CD4-positive, alpha-beta memory T cell (primary cell): Measurements from ENCODE around the gene ARHGAP21. TPM values are rescaled to one million over a fixed set of nuclear protein-coding genes. Genes with fewer than 3 reads are reported as not detected.
"Not testable (repeated sequence)": the region's sequence is repeated elsewhere in the genome, so short reads cannot be mapped to it uniquely, and the experiment has no call there.

Source experiments
- CTCF ChIA-PET: fragments of 350-600 bp; sonication (Branson Sonifier 250); formaldehyde crosslinking; loops from one replicate; lab custom pipeline; 2021; ENCODE audit warnings: inconsistent platforms; ENCODE audit not compliant: partially characterized antibody; lab: Charles Lee
- POLR2A ChIA-PET: fragments of 350-600 bp; sonication (Branson Sonifier 250); formaldehyde crosslinking; loops from one replicate; lab custom pipeline; 2021; ENCODE audit not compliant: partially characterized antibody; lab: Charles Lee
- DNase-seq, 5 donors: peaks; one replicate each; pipeline versions ENCODE4 v3.0.0 to v3.0.0-alpha.2; 2020 to 2022; ENCODE audit warnings: mixed read lengths in 1 of 5
- H3K27ac ChIP-seq: one replicate; pipeline ENCODE4 v1.7.0; 2013; ENCODE audit warnings: low read depth, low read length
- H3K27me3 ChIP-seq: 2 replicates; pipeline ENCODE4 v1.7.0; 2013; ENCODE audit warnings: mild to moderate bottlenecking, low read length, moderate library complexity; ENCODE audit not compliant: insufficient read depth
- H3K36me3 ChIP-seq: 2 replicates; pipeline ENCODE4 v1.7.0; 2013; ENCODE audit warnings: mild to moderate bottlenecking, low read length, moderate library complexity; ENCODE audit not compliant: insufficient read depth
- H3K4me1 ChIP-seq: 2 replicates; pipeline ENCODE4 v1.7.0; 2013; ENCODE audit warnings: mild to moderate bottlenecking, low read length, moderate library complexity; ENCODE audit not compliant: insufficient read depth
- H3K4me3 ChIP-seq, 2 donors: one replicate each; pipeline ENCODE4 v1.7.0; 2013; ENCODE audit warnings: low read length in 2 of 2, mild to moderate bottlenecking in 1 of 2
- H3K9me3 ChIP-seq, 2 donors: one replicate each; pipeline ENCODE4 v1.7.0; 2013; ENCODE audit warnings: low read length in 2 of 2, control low read depth in 1 of 2; ENCODE audit not compliant: control insufficient read depth in 1 of 2
- H3K27ac Mint-ChIP-seq, 7 donors: one replicate each; pipeline ENCODE4 v1.8.0; 2020 to 2021; ENCODE audit warnings: mixed read lengths in 7 of 7, mild to moderate bottlenecking in 6 of 7, inconsistent platforms in 3 of 7, moderate library complexity in 3 of 7
- H3K27me3 Mint-ChIP-seq, 2 donors: one replicate each; pipeline ENCODE4 v1.8.0; 2020 to 2021; ENCODE audit warnings: mixed read lengths in 2 of 2
- H3K36me3 Mint-ChIP-seq, 2 donors: one replicate each; pipeline ENCODE4 v1.8.0; 2020 to 2021; ENCODE audit warnings: mixed read lengths in 2 of 2, inconsistent platforms in 1 of 2, mild to moderate bottlenecking in 1 of 2
- H3K4me1 Mint-ChIP-seq, 4 donors: one replicate each; pipeline ENCODE4 v1.8.0; 2020 to 2021; ENCODE audit warnings: mixed read lengths in 4 of 4, mild to moderate bottlenecking in 1 of 4
- H3K4me3 Mint-ChIP-seq, 8 donors: one replicate each; pipeline ENCODE4 v1.8.0; 2020 to 2021; ENCODE audit warnings: mixed read lengths in 8 of 8, mild to moderate bottlenecking in 7 of 8, moderate library complexity in 6 of 8, inconsistent platforms in 3 of 8
- H3K9me3 Mint-ChIP-seq, 8 donors: one replicate each; pipeline ENCODE4 v1.8.0; 2020 to 2021; ENCODE audit warnings: mixed read lengths in 8 of 8, mild to moderate bottlenecking in 5 of 8, inconsistent platforms in 3 of 8, moderate library complexity in 1 of 8
- intact Hi-C: fragments of 100-400 bp; cut with micrococcal nuclease; formaldehyde crosslinking; loops from one replicate; pipeline ENCODE4 v1.15.1; 2023
- polyA plus RNA-seq, 2 donors: library from polyadenylated mRNA; unstranded; fragments of 300-500 nt; fragmentation: Illumina TruSeq; gene quantifications; one replicate each; pipeline ENCODE4 v1.2.3, GENCODE V29; 2021
- total RNA-seq, 2 experiments: library from RNA; stranded (reverse); gene quantifications; one replicate each; pipeline ENCODE4 v1.2.3, GENCODE V29; 2021

The ARHGAP21 gene
- total RNA-seq (10 to 100 TPM; 22.8 to 28.0 TPM), polyA plus RNA-seq (1 to 10 TPM in 1 of 2 donors, under 1 TPM in 1; 1.00 to 5.7 TPM)

DNA sequence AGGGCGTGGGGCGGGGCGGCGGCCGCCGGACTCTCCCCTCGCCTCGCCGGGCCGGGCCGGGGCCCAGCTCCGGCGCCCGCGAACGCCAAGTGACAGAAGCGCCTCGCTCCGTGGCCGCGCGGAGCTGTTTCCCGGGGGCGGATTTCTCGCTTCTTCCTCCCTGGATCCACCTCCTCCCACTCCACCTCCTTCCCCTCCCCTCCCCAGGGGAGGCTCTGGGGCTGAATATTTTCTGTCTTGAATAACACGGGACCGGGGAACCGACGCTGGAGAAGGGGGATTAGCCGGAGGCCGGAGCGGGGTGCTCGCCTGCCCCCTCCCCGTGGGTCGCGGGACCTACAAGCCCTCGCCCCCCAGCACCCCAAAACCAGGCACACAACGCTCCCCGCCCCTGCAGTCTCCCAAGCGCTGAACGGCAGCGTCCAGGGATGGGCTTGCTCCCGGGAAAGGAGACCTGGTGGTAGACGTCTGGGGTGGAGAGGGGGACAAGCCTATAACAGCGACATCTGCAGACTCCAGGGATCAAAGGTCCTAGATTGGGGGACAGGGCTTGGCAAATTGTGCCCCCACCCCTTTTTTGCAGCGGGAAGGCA, at the start of gene ARHGAP21:
TSS of gene ARHGAP21 (minus strand) at position 100 of the 593 bp plus-strand sequence. CDS start 1,988 bp downstream, outside the sequence.
- POLR2A ChIA-PET = interaction anchor here (0.6 to 5.7 kb wide), 14 partner anchors 11 to 292 kb away, joined by 3 to 46 read pairs (median 5); partner anchors contain the start of genes ENKUR, PRTFDC1 and THNSL1
- Mint-ChIP-seq H3K4me3 (peak within 1 kb of the TSS; percentile 94 to 98 (median 95)), H3K27ac (peak within 1 kb of the TSS; percentile 89 to 95 (median 93)), H3K27me3 (no peaks in the 10 kb centered on the region), H3K9me3 (peaks cover 0 to 1% (median 0%) of the 10 kb centered on the region in 8 donors), H3K4me1 (peaks cover 10 to 25% (median 17%) of the 10 kb centered on the region in 4 donors), H3K36me3 (peaks cover 0 to 6% of the 10 kb centered on the region in 2 donors)
- Histone ChIP-seq H3K27ac (peak within 1 kb of the TSS; percentile 71), H3K27me3 (no peaks in the 10 kb centered on the region), H3K4me3 (peak within 1 kb of the TSS; percentile 88 to 90), H3K36me3 (no peaks in the 10 kb centered on the region), H3K4me1 (peaks cover 24% of the 10 kb centered on the region), H3K9me3 (no peaks in the 10 kb centered on the region)
- intact Hi-C loops = loop anchor here (1.0 to 5.0 kb wide), 7 partner anchors 81 to 1285 kb away; partner anchors contain the start of genes ENKUR, OTUD1, PRTFDC1 and THNSL1
- peak in 4 of 5 donors; percentile 27 to 58 (median 37) for DNase-seq
- CTCF ChIA-PET = interaction anchor here (0.8 to 1.5 kb wide), 5 partner anchors 23 to 197 kb away, joined by 3 to 8 read pairs (median 3); no protein-coding TSS in a partner anchor

DNA sequence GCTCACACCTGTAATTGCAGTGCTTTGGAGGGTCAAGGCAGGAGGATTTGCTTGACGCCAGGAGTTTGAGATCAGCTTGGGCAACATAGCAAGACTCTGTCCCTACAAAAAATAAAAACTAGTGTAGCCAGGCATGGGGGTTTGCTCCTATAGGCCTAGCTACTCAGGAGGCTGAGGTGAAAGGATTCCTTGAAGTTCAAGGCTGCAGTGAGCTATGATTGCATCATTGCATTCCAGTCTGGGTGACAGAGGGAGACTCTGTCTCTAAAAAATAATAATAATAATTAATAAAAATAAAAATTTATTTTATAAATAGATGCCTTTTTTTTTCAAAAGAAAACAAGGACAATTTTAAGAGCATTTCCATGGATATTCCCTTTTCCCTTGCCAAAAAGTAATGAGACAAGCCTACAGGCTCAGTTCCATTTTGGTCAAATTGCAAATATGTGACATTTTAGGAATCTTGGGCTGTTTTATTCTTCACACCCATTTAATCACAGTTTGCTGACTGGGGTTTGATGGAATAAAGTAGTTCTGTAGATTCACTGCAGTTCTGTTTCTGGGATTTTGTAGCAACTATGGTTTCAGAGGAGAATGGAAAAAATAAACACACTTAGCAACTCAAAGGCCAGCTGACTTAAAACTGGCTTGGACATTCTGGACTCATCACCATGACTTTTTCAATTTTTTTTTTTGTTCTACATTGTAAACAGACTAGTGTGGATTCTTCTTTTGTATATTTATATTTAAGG, 48.4 kb upstream of the ARHGAP21 start:
- ChIA-PET POLR2A (no interaction called here), CTCF (no interaction called here)
- no peak overlapping the region for H3K27ac Mint-ChIP-seq
- peaks cover 0 to 2% of the 10 kb centered on the region in 2 donors for H3K27me3 Mint-ChIP-seq
- Histone ChIP-seq H3K4me1 (no peaks in the 10 kb centered on the region), H3K36me3 (no peaks in the 10 kb centered on the region), H3K9me3 (no peaks in the 10 kb centered on the region), H3K27ac (no peak overlapping the region), H3K27me3 (no peaks in the 10 kb centered on the region), H3K4me3 (no peak overlapping the region)
- no peaks in the 10 kb centered on the region for H3K36me3 Mint-ChIP-seq
- no peak for DNase-seq
- H3K4me1 Mint-ChIP-seq = peaks cover 0 to 4% (median 0%) of the 10 kb centered on the region in 4 donors
- peaks cover 0 to 3% (median 0%) of the 10 kb centered on the region in 8 donors for H3K9me3 Mint-ChIP-seq
- H3K4me3 Mint-ChIP-seq = no peak overlapping the region
- intact Hi-C loops = no loop called here

DNA sequence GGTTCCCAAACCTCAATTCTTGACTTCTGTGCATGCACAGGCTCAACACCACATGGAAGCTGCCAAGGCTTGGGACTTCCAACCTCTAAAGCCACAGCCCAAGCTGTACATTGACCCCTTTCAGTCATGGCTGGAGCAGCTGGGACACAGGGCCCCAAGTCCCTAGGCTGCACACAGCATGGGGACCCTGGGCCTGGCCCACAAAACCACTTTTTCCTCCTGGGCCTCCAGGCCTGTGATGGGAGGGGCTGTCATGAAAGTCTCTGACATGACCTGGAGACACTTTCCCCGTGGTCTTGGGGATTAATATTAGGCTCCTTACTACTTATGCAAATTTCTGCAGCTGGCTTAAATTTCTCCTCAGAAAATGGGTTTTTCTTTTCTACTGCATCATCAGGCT, 41.3 kb upstream of the ARHGAP21 start:
- H3K36me3 ChIP-seq, DNase-seq, H3K27ac ChIP-seq, H3K9me3 ChIP-seq, H3K27me3 ChIP-seq, POLR2A ChIA-PET, intact Hi-C loops, H3K4me3 ChIP-seq, H3K27me3 Mint-ChIP-seq, H3K4me1 Mint-ChIP-seq, H3K27ac Mint-ChIP-seq, CTCF ChIA-PET, H3K4me3 Mint-ChIP-seq, H3K4me1 ChIP-seq: not testable (repeated sequence)
- Mint-ChIP-seq H3K36me3 (peaks cover 0 to 11% of the 10 kb centered on the region in 2 donors), H3K9me3 (peaks cover 0 to 18% (median 9%) of the 10 kb centered on the region in 8 donors)

DNA sequence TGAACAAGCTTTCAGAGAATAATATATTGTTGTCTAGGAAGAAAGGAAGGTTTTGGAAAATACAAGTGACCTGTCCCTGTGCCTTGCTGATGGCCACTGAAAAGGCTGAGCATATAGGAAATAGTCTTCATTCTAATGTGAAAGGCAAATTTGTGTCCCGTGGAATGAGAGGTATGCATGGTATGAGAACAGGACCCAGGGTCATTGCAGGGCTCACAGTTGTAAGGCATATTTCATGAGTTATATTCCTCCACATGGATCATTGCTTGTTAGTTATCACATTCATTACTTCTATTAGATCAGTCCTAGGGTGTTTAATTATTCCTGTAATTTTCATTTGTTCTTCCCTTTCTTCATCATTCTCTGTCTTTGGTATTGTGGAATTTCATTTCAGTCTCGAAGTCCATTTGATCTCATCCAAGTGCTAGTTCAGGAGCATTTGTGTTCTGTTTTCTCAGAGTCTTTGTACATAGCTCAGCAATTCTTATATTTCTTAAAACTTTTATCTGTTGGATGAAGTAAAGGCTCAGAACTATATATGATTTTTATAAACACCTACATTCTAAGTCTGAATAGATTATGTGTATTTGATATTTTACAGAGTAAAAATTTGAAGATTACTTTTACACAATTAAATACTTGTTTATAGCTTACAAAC, 39.4 kb upstream of the ARHGAP21 start:
- no peak for DNase-seq
- Mint-ChIP-seq H3K27ac (no peak overlapping the region), H3K4me3 (no peak overlapping the region), H3K36me3 (peaks cover 0 to 11% of the 10 kb centered on the region in 2 donors), H3K27me3 (no peaks in the 10 kb centered on the region), H3K9me3 (peaks cover 0 to 18% (median 9%) of the 10 kb centered on the region in 8 donors), H3K4me1 (peaks cover 3 to 9% (median 5%) of the 10 kb centered on the region in 4 donors)
- ChIA-PET CTCF (no interaction called here), POLR2A (no interaction called here)
- H3K4me3 ChIP-seq = no peak overlapping the region
- peaks cover 5% of the 10 kb centered on the region for H3K4me1 ChIP-seq
- no peaks in the 10 kb centered on the region for H3K36me3 ChIP-seq
- no peaks in the 10 kb centered on the region for H3K9me3 ChIP-seq
- H3K27ac ChIP-seq = no peak overlapping the region
- H3K27me3 ChIP-seq = no peaks in the 10 kb centered on the region
- intact Hi-C loops = no loop called here

DNA sequence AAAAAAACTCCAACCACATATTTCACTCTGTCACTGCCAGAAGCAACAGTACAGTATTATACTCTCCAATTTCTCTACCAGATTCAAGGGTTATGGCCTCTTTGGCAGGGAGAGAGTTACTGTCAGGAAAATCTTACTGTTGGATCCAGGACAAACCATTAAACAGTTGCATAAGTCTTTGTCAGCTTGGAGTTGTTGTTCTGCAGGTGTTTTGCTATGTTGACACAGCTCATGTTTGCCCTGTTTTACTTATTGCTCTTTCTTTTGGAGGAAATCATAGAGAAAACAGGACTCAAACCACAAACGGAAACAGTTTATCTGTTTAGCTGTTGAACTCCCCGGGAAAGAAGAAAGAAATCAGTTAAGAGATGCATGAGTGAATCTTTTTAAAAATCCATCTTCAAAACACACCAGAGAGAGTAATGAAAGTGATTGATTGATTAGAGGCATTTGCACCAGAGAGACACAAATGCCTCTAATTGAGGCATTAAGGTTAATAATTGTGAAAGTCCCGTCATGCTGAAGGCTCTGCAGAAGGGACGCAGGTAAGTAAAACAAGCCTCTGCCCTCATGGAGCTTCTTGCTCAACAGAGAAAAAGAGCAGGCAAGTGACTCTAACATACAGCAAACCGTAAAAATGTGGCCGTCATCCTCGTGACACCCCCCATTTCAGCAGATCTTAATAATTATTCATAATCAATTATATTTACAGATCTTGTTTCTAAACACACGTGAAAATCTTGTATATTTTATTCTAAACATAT, 38.7 kb upstream of the ARHGAP21 start:
- peaks cover 5% of the 10 kb centered on the region for H3K4me1 ChIP-seq
- intact Hi-C loops = no loop called here
- no peaks in the 10 kb centered on the region for H3K9me3 ChIP-seq
- H3K36me3 Mint-ChIP-seq = peaks cover 0 to 11% of the 10 kb centered on the region in 2 donors
- ChIA-PET CTCF (interaction anchor here (1.4 kb wide), 1 partner anchor 35 kb away, joined by 5 read pairs; no protein-coding TSS in a partner anchor), POLR2A (no interaction called here)
- no peak overlapping the region for H3K4me3 Mint-ChIP-seq
- no peak overlapping the region for H3K4me3 ChIP-seq
- peaks cover 3 to 9% (median 5%) of the 10 kb centered on the region in 4 donors for H3K4me1 Mint-ChIP-seq
- no peaks in the 10 kb centered on the region for H3K27me3 ChIP-seq
- no peaks in the 10 kb centered on the region for H3K27me3 Mint-ChIP-seq
- H3K9me3 Mint-ChIP-seq = peaks cover 0 to 18% (median 9%) of the 10 kb centered on the region in 8 donors
- H3K27ac ChIP-seq = no peak overlapping the region
- no peak for DNase-seq
- no peak overlapping the region for H3K27ac Mint-ChIP-seq
- H3K36me3 ChIP-seq = no peaks in the 10 kb centered on the region

DNA sequence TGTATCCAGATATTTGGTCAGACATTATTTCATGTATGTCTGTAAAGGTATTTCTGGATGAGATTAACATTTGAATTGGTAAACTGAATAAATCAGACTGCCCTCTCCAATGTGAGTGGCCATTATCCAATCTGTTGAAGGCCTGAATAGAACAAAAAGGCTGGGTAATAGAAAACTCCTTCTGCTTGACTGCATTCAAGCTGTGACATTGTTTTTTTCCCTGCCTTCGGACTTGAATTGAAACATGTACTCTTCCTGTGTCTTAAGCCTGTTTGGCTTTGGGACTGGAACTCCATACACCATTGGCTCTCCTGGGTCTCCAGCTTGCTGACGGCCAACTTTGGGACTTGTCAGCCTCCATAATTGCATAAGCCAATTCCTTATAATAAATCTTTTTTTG, 36.0 kb upstream of the ARHGAP21 start:
- no peak overlapping the region for H3K27ac ChIP-seq
- no peaks in the 10 kb centered on the region for H3K36me3 ChIP-seq
- DNase-seq = no peak
- peaks cover 3 to 9% (median 5%) of the 10 kb centered on the region in 4 donors for H3K4me1 Mint-ChIP-seq
- no peak overlapping the region for H3K27ac Mint-ChIP-seq
- H3K36me3 Mint-ChIP-seq = no peaks in the 10 kb centered on the region
- H3K9me3 ChIP-seq = no peaks in the 10 kb centered on the region
- H3K27me3 ChIP-seq = no peaks in the 10 kb centered on the region
- H3K4me1 ChIP-seq = peaks cover 5% of the 10 kb centered on the region
- intact Hi-C loops = no loop called here
- H3K4me3 ChIP-seq = no peak overlapping the region
- ChIA-PET POLR2A (interaction anchor here (0.6 kb wide), 1 partner anchor 192 kb away, joined by 3 read pairs; no protein-coding TSS in a partner anchor), CTCF (no interaction called here)
- H3K27me3 Mint-ChIP-seq = no peaks in the 10 kb centered on the region
- peaks cover 0 to 4% (median 0%) of the 10 kb centered on the region in 8 donors for H3K9me3 Mint-ChIP-seq
- no peak overlapping the region for H3K4me3 Mint-ChIP-seq
